CD4-positive, alpha-beta T cell (primary cell): ENCODE results near the gene SMIM38. TPM values are rescaled to one million over a fixed set of nuclear protein-coding genes. Genes with fewer than 3 reads are reported as not detected.
"Not testable (repeated sequence)": the region's sequence is repeated elsewhere in the genome, so short reads cannot be mapped to it uniquely, and the experiment has no call there.

Experiments
- ATAC-seq: fragments of 200-7000 bp; cut with Tn5 transposase; one replicate; pipeline ENCODE4 v1.10.0; 2022; ENCODE audit warnings: mild to moderate bottlenecking; ENCODE audit not compliant: poor library complexity
- CTCF ChIA-PET: fragments of 350-600 bp; sonication (Branson Sonifier 250); formaldehyde crosslinking; loops from one replicate; lab custom pipeline; 2021; ENCODE audit warnings: antibody characterized with exemption, inconsistent platforms; lab: Charles Lee
- POLR2A ChIA-PET: fragments of 350-600 bp; sonication (Branson Sonifier 250); formaldehyde crosslinking; loops from one replicate; lab custom pipeline; 2021; ENCODE audit warnings: antibody characterized with exemption, inconsistent platforms; lab: Charles Lee
- DNase-seq, 14 experiments: peaks; one replicate each; pipeline ENCODE4 v3.0.0-alpha.2; 2013 to 2020; ENCODE audit warnings: mixed read lengths in 2 of 14
- H3K27ac ChIP-seq, 2 donors: one replicate each; pipeline versions ENCODE4 v1.5.1 to v1.7.0; 2013; ENCODE audit warnings: low read length in 2 of 2, low read depth in 1 of 2, mild to moderate bottlenecking in 1 of 2
- H3K27me3 ChIP-seq, 2 experiments: 1 replicate in 1 of 2; 2 replicates in 1 of 2; pipeline versions ENCODE4 v1.6.1 to v1.7.0; 2013; ENCODE audit warnings: low read length in 2 of 2, control low read depth in 1 of 2, mild to moderate bottlenecking in 1 of 2, moderate library complexity in 1 of 2; ENCODE audit not compliant: insufficient read depth in 2 of 2, control insufficient read depth in 1 of 2
- H3K36me3 ChIP-seq: one replicate; pipeline ENCODE4 v1.6.1; 2013; ENCODE audit warnings: low read length, control low read depth; ENCODE audit not compliant: insufficient read depth
- H3K4me1 ChIP-seq: one replicate; pipeline ENCODE4 v1.6.1; 2013; ENCODE audit warnings: low read length, control low read depth; ENCODE audit not compliant: insufficient read depth
- H3K4me3 ChIP-seq: one replicate; pipeline ENCODE4 v1.5.1; 2013; ENCODE audit warnings: mild to moderate bottlenecking, low read length, moderate library complexity
- H3K9me3 ChIP-seq, 2 experiments: 1 replicate in 1 of 2; 2 replicates in 1 of 2; pipeline versions ENCODE4 v1.6.1 to v1.7.0; 2013; ENCODE audit warnings: low read length in 2 of 2, mild to moderate bottlenecking in 2 of 2, control low read depth in 1 of 2, moderate library complexity in 1 of 2; ENCODE audit not compliant: control insufficient read depth in 1 of 2, insufficient read depth in 1 of 2
- H3K27ac Mint-ChIP-seq: one replicate; pipeline ENCODE4 v1.8.0; 2020; ENCODE audit warnings: mixed read lengths
- H3K27me3 Mint-ChIP-seq: one replicate; pipeline ENCODE4 v1.8.0; 2021; ENCODE audit warnings: mixed read lengths
- H3K36me3 Mint-ChIP-seq: one replicate; pipeline ENCODE4 v1.8.0; 2021; ENCODE audit warnings: low read depth, mixed read lengths
- H3K4me1 Mint-ChIP-seq: one replicate; pipeline ENCODE4 v1.8.0; 2021; ENCODE audit warnings: low read depth, mixed read lengths
- H3K4me3 Mint-ChIP-seq: one replicate; pipeline ENCODE4 v1.8.0; 2020; ENCODE audit warnings: mild to moderate bottlenecking, mixed read lengths
- H3K9me3 Mint-ChIP-seq: one replicate; pipeline ENCODE4 v1.8.0; 2020; ENCODE audit warnings: mixed read lengths
- CTCF ChIP-seq: fragments of 200-600 bp; IDR thresholded peaks from one replicate; pipeline ENCODE4 v1.8.0; 2022; ENCODE audit warnings: antibody characterized with exemption, mild to moderate bottlenecking
- intact Hi-C, 2 experiments: fragments of 100-400 bp; cut with DNase I in 1 of 2; cut with micrococcal nuclease in 1 of 2; formaldehyde crosslinking; loops; one replicate each; pipeline versions ENCODE4 v1.15.1 to v1.9.0; 2023 to 2025; cut with DNase I, micrococcal nuclease
- total RNA-seq, 174 experiments: library from RNA in 2 of 174; stranded (reverse) in 2 of 174; gene quantifications; one replicate each; pipeline ENCODE4 v1.2.3 and lab custom pipeline; 2021 to 2026

The SMIM38 gene
- total RNA-seq, 2 experiments from 2014 or later, result 0.08 to 0.30 TPM

- Mint-ChIP-seq H3K9me3 (peaks cover 4% of the 10 kb centered on the region), H3K27ac (no peak overlapping the region), H3K4me3 (no peak overlapping the region), H3K36me3 (no peaks in the 10 kb centered on the region), H3K27me3 (no peaks in the 10 kb centered on the region), H3K4me1 (peaks cover 20% of the 10 kb centered on the region)
- H3K27me3 ChIP-seq, result no peaks in the 10 kb centered on the region
- POLR2A ChIA-PET, result no interaction called here
- intact Hi-C loops, result no loop called here
- no peak for TF ChIP-seq CTCF
- DNase-seq, result no peak
- CTCF ChIA-PET, result no interaction called here
- H3K4me3 ChIP-seq, result no peak overlapping the region
- no peaks in the 10 kb centered on the region for H3K36me3 ChIP-seq
- no peak overlapping the region for H3K27ac ChIP-seq
- H3K4me1 ChIP-seq, result peaks cover 22% of the 10 kb centered on the region
- no peak for ATAC-seq
- peaks cover 0 to 12% of the 10 kb centered on the region in 2 experiments for H3K9me3 ChIP-seq
These were observed 23.4 kb upstream of the SMIM38 start for GRCh38 chr11:69132301-69132670.

- H3K36me3 Mint-ChIP-seq, result no peaks in the 10 kb centered on the region
- H3K27me3 Mint-ChIP-seq, result no peaks in the 10 kb centered on the region
- ATAC-seq (no peak), DNase-seq (no peak)
- H3K9me3 Mint-ChIP-seq, result peaks cover under 1% of the 10 kb centered on the region
- ChIA-PET CTCF (no interaction called here), POLR2A (no interaction called here)
- no peak overlapping the region for H3K27ac Mint-ChIP-seq
- intact Hi-C loops, result no loop called here
- H3K4me3 Mint-ChIP-seq, result no peak overlapping the region
- Histone ChIP-seq H3K4me3 (no peak overlapping the region), H3K27ac (no peak overlapping the region), H3K4me1 (peaks cover 23% of the 10 kb centered on the region), H3K9me3 (peaks cover 0 to 8% of the 10 kb centered on the region in 2 experiments), H3K36me3 (no peaks in the 10 kb centered on the region), H3K27me3 (no peaks in the 10 kb centered on the region)
- H3K4me1 Mint-ChIP-seq, result peaks cover 20% of the 10 kb centered on the region
- TF ChIP-seq CTCF, result no peak
These were observed 22.5 kb upstream of the SMIM38 start for GRCh38 chr11:69133251-69133650.

- H3K9me3 Mint-ChIP-seq, POLR2A ChIA-PET, ATAC-seq, H3K36me3 Mint-ChIP-seq, DNase-seq, H3K27ac Mint-ChIP-seq, intact Hi-C loops, H3K4me3 Mint-ChIP-seq, CTCF ChIA-PET, H3K4me3 ChIP-seq, H3K27ac ChIP-seq, H3K36me3 ChIP-seq, H3K27me3 Mint-ChIP-seq, H3K27me3 ChIP-seq, H3K9me3 ChIP-seq: not testable (repeated sequence)
- peaks cover 23% of the 10 kb centered on the region for H3K4me1 ChIP-seq
- H3K4me1 Mint-ChIP-seq, result peaks cover 20% of the 10 kb centered on the region
These were observed 21.6 kb upstream of the SMIM38 start for GRCh38 chr11:69134182-69134581.

GRCh38 chr11:69134957-69135356, 20.8 kb upstream of the SMIM38 start:
- Histone ChIP-seq H3K4me3 (no peak overlapping the region), H3K9me3 (peaks cover 0 to 4% of the 10 kb centered on the region in 2 experiments), H3K27me3 (no peaks in the 10 kb centered on the region), H3K4me1 (peaks cover 23% of the 10 kb centered on the region), H3K27ac (no peak overlapping the region), H3K36me3 (no peaks in the 10 kb centered on the region)
- H3K27me3 Mint-ChIP-seq, result no peaks in the 10 kb centered on the region
- DNase-seq (no peak), ATAC-seq (no peak)
- peaks cover 20% of the 10 kb centered on the region for H3K4me1 Mint-ChIP-seq
- H3K9me3 Mint-ChIP-seq, result no peaks in the 10 kb centered on the region
- H3K27ac Mint-ChIP-seq, result no peak overlapping the region
- ChIA-PET CTCF (no interaction called here), POLR2A (no interaction called here)
- intact Hi-C loops, result no loop called here
- H3K36me3 Mint-ChIP-seq, result no peaks in the 10 kb centered on the region
- TF ChIP-seq CTCF, result no peak
- no peak overlapping the region for H3K4me3 Mint-ChIP-seq
